Daoy (cell line): Measurements from ENCODE around the gene LKAAEAR1. TPM values are rescaled to one million over a fixed set of nuclear protein-coding genes. Genes with fewer than 3 reads are reported as not detected.
A peak's percentile ranks its signal among the peaks of the same experiment; 100 is the strongest.
"Not testable (repeated sequence)": the region's sequence is repeated elsewhere in the genome, so short reads cannot be mapped to it uniquely, and the experiment has no call there.

ENCODE experiments used
- DNase-seq: peaks from one replicate; pipeline ENCODE4 v3.0.0-alpha.2; 2015; ENCODE audit warnings: low read depth
- total RNA-seq: library from RNA; depleted of rRNA; stranded (reverse); fragments of >200 nt; shearing (Covaris generic); gene quantifications from 2 replicates; pipeline ENCODE4 v1.2.3, GENCODE V29; 2014

LKAAEAR1 gene
- total RNA-seq, 1 experiment from 2014 or later, result not detected

DNA sequence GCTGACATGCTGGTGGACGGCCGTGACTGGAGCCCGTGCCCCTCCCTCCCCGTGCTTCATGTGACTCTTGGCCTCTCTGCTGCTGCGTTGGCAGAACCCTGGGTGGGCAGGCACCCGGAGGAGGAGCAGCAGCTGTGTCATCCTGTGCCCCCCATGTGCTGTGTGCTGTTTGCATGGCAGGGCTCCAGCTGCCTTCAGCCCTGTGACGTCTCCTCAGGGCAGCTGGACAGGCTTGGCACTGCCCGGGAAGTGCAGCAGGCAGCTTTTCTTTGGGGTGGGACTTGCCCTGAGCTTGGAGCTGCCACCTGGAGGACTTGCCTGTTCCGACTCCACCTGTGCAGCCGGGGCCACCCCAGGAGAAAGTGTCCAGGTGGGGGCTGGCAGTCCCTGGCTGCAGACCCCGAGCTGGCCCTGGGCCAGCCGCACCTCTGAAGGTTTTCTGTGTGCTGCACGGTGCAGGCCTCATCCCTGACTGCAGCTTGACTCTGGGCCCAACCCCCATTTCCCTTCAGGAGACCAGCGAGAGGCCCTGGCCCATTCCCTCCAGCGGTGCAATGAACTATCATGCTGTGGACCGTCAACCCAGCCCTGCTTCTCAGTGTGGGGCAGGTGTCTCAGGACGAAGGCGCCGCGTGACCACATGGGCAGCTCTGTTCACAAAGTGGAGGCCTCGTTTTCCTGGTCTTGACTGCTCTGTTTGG is 15.0 kb upstream of the LKAAEAR1 start:
- no peak for DNase-seq

DNA sequence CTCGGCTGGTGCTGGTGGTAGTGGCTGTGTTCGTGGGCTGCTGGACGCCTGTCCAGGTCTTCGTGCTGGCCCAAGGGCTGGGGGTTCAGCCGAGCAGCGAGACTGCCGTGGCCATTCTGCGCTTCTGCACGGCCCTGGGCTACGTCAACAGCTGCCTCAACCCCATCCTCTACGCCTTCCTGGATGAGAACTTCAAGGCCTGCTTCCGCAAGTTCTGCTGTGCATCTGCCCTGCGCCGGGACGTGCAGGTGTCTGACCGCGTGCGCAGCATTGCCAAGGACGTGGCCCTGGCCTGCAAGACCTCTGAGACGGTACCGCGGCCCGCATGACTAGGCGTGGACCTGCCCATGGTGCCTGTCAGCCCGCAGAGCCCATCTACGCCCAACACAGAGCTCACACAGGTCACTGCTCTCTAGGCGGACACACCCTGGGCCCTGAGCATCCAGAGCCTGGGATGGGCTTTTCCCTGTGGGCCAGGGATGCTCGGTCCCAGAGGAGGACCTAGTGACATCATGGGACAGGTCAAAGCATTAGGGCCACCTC is 14.3 kb upstream of the LKAAEAR1 start:
- DNase-seq, result no peak

DNA sequence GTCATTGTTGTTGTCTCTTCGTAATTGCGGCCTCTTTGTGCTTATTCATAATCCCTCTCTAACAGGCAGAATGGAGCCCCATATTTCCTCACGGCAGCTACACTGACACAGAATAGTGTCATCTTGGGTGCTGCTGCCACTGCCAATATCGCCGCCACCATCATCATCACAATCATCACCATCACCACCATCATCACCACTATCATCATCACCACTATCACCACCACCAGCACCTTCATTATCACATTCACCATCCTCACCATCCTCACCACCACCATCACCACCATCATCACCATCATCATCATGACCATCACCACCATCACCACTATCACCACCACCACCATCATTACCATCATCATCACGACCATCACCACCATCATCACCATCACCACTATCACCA is 12.3 kb upstream of the LKAAEAR1 start:
- no peak for DNase-seq

DNA sequence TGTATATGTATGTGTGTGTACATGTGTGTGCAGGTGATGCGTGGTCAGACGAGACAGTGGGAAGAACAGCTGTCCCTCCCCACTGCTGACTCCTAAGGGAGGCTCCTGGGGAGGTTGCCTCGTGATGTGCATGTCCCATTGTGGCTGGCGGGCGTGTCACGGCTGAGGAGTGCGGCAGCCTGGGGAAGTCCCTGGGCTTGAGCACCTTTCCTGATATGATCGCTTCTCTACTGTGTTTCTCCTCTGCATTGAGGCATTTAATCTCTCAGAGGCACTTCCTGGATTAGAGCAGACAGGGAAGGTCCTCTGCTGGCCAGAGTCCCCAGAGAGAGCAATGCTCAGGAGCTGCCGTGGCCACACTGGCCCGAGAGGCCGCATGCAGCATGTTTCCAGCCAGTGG is 11.7 kb upstream of the LKAAEAR1 start:
- no peak for DNase-seq

DNA sequence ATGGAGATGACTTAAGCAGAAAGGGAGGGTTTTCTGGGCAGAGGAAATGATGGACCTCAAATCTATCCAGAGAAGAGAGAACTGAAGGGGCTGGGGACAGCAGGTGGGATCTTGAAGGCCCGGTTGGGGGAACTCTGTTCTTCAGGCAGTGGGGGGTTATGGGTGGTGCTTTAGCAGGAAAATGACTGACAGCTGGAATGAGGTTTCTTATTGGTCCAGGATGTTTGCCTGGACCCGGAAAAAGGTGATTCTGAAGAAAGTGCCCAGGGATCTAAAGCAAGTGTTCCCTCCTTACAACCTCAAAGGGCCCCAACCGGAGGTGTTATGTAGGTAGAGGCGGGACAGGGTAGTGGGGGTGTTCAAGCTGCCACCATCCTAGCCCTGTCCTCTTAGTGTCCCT is 11.3 kb upstream of the LKAAEAR1 start:
- DNase-seq, result no peak

DNA sequence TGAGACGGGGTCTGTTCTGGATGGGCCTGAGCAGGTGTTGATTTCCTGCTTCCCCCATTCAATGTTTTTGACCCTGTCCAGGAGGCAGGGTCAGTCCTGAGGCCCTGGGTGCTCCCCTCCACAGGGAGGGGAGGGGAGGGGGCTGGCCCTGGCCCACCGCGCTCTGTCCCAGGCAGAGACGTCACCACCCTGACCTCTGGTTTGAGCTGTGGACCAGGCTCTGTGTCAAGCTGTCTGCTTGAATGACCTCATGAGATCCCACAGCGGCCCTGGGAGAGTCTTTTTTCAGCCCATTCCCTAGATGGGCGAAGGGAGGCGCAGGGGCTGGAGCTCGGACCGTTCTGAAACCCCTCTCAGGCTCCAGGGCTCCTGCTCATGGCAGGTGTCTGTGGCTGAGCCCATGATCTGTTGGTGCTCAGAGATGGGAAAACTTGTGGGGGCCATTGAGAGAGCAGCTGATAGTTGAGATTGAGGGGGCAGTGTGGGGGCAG is 8.9 kb upstream of the LKAAEAR1 start:
- DNase-seq, result no peak

DNA sequence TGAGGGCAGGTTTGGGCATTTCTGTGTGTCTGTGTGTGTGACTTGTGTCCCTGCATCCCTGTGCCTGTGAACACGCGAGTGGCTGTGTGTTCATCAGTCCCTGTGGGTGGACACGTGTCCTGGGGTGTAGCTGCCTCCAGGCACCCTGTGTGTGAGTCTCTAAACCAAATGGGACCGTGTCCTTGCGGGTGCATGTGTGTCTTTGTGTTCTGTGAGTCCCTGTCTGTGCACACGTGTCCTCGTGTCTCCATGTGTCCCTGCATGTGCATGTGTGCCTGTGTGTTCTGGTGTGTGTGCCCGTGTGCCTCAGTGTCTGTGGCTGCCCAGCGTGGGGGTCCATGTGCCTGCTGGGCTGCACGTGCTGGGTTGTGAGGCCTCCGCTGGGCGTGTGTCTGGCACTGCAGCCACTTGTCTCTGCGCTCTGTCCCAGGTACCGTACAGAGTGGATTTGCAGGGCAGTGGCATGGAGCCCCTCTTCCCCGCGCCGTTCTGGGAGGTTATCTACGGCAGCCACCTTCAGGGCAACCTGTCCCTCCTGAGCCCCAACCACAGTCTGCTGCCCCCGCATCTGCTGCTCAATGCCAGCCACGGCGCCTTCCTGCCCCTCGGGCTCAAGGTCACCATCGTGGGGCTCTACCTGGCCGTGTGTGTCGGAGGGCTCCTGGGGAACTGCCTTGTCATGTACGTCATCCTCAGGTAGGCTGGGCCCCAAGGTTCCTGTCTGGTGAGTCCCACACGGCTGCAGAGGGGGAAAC is 8.2 kb upstream of the LKAAEAR1 start:
- DNase-seq, result no peak

DNA sequence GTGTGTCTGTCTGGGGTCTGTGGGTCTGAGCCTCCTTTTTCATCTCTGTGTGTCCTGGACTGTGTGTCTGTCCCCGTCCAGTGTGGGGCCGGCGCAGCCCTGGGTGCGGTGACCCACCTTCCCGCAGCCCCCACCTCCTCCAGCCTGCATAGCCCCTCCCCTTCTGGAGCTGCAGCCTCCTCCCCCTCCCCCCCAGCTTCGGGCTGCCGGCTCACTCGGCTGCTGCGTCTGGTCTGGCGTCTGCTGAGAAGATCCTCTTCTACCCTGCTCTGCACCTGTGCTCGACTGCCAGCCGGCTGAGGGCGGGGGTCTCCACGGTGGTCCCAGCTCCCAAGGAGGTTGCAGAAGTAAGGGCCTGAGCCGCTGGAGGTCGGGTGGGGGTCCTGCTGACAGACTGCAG is 7.6 kb upstream of the LKAAEAR1 start:
- DNase-seq, result no peak

DNA sequence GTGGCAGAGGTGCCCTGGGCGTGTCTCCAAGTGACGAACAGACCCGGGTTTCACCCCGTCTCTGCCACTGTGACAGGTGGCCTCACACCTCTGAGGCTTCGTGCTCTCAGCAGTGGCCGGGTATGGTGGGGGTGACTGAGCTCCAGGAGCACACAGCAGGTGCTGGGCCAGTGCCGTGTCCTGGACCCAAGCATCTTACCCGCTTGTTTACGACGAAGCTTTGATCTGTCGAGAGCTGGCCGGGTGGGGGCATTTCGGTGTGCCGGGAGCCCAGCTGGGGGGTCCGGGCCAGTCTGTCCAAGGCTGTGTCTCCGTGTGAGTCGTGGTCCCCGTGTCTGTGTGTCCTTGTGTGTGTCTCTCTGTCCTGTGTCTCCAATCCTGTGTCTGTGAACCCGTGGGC is 7.1 kb upstream of the LKAAEAR1 start:
- no peak for DNase-seq

DNA sequence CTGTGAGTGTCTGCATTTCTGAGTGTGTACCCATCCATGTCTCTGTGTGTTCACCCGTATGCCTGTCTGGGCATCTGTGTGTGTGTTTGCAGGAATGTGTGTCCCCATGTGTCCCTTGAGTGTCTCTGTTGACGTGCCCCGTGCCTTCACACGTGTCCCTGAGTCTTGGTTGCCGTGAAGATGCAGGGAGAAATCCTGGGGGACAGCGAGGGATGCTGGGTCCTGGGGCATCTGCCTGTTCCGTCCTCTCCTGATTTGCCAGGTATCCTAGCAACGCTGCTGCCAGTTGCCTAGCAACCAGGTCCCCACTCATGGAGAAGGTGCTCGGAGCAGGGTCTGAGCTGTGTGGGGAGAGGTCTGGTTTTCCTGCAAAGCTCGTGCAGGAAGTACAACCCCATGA is 6.0 kb upstream of the LKAAEAR1 start:
- no peak for DNase-seq

DNA sequence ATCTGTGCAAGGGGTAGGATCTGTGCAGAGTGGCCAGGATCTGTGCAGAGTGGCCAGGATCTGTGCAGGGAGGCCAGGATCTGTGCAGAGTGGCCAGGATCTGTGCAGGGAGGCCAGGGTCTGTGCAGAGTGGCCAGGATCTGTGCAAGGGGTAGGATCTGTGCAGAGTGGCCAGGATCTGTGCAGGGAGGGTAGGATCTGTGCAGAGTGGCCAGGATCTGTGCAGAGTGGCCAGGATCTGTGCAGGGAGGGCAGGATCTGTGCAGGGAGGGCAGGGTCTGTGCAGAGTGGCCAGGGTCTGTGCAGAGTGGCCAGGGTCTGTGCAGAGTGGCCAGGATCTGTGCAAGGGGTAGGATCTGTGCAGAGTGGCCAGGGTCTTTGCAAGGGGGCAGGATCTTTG is 4.4 kb upstream of the LKAAEAR1 start:
- not testable (repeated sequence) for DNase-seq

DNA sequence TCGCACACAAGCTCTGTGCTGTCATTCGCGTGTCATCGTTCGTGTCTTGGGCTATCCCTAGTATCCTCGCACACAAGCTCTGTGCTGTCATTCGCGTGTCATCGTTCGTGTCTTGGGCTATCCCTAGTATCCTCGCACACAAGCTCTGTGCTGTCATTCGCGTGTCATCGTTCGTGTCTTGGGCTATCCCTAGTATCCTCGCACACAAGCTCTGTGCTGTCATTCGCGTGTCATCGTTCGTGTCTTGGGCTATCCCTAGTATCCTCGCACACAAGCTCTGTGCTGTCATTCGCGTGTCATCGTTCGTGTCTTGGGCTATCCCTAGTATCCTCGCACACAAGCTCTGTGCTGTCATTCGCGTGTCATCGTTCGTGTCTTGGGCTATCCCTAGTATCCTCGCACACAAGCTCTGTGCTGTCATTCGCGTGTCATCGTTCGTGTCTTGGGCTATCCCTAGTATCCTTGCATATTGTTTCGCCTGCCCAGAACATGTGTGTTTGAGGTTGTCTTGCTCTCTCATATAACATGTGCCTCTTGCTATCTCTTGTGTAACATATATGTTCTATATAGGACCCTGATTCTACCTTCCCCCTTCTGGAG is 3.1 kb upstream of the LKAAEAR1 start:
- DNase-seq, result not testable (repeated sequence)

DNA sequence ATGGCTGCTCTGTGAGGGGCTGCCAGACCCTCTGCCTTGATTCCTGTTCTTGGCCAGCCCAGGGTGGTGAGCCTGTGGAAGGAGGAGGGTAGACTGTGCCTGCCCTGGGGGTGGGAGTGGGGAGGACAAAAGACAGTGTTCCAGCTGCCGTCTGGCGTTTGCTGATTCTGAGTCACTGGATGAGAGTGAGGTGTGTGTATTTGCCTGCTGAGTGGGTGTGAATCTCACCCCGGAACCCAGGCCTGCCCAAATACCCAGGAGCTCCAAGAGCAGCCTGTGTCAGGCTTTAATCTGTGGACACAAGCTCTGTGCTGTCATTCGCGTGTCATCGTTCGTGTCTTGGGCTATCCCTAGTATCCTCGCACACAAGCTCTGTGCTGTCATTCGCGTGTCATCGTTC is 2.6 kb upstream of the LKAAEAR1 start:
- DNase-seq, result no peak

DNA sequence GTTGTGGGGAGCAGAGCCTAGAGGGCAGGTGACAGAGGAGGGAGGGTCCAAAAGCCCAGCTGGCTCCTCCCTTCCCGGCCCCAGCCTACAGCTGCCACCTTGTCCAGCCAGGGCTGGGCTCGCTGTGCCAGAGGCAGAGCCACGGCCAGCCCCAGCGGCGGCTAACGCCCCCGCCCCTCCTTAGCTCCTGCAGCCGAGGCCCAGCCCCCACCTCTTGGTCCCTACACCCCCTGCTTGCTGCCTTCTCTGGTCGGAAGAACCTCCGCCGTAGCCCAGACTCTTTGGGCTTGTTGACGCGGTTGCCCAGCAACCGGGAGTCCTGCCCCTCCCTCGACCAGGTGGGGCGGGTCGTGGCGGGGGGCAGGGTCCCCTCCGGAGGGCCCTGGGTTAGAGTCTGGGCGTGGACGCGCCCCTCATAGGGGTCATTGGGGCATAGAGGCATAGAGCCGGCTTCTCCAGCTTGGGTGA is 521 bp upstream of the LKAAEAR1 start:
- DNase-seq, result no peak

DNA sequence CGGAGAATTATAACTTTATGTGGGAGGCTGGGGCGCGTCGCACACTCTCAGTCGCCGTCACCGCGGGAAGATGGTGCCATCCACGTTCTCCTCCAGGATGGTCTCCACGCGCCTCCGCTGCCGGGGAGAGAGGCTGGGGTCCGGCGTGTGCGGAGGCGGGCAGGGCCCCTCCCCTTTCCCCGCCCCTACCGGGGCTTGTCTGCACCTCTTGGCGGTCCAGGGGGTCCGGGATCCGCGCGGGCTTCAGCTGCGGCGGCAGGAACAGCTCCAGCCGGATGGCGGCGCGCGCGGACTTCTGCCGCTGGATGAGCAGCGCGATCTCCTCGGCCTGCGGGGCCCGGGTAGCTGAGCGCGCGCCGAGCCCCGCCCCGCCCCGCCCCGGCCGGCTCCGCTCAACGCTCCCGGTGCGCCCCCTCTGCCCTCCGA is 807 bp downstream of the LKAAEAR1 start:
- peak; percentile 87 for DNase-seq

DNA sequence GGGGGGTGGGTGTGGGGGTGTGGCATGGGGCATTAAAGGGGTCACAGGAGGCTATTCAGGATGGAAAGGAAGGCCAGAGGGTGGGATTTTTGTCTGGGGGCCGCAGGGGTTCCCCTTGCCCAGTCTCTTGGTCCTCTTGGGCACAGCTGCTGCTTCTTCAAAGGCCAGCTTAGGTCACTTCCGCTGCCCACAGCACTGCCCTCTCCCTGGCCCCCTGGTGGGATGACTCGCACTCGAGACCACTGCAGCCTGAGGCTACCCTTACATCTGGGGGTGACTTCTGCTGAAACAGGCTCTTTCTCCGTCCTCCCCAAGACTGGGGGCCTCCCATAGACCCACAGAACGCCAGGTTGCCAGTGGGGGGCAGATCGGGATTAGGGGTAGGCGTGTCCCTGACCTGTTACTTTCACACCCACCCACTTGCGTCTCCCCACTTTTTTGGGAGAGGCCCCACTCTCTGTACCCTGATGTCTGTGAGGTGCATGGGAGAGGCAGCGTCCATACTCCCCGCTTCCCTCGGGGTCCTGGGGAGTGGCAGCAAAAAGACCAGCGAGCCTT is 1.3 kb downstream of the LKAAEAR1 start:
- DNase-seq, result peak; percentile 33

DNA sequence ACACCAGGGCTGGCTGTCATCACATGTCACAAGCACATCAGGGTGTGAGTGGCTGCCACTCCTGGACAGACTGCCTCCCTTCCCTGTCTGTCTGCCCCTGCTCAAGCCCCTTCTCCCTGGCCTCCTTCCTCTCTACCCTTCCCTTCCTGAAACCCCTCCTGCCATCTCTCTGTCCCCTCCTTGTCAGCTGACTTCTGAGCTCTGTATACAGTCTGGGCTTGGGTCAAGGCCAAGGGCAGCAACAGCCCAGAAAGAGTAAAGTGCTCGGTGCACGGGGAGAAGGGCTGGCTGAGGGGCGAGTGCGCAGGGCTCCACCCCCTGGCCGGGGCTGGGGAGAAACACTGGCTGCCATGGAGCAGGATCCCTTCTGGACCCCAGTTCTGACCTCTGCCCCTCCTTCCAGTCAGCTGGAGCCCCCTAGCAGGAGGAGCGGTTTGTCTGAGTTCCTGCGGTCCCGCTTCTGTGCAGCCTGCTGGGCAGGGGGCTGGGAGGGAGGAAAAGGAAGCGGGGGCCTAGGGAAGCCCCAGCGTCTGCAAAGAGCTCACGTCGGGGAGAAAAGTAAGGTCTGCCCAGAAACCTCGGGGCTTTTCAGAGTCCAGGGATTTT is 2.0 kb downstream of the LKAAEAR1 start:
- no peak for DNase-seq

DNA sequence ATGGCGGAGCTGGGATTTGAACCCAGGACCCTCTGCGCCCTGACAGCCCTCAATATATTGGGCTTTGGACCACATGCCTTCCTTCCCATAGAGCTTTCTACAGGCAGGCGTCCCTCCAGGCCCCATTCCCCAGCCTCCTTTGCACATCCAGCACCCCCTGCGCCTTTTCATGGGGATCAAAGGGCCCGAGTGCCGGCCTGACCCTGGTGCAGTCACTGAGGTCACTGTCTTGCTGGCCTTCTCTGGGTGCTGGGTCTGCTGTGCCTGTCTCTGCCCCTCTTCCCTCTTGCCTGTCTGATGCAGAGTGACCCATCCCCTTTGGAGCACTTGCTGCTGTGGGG is 2.6 kb downstream of the LKAAEAR1 start:
- DNase-seq, result no peak

DNA sequence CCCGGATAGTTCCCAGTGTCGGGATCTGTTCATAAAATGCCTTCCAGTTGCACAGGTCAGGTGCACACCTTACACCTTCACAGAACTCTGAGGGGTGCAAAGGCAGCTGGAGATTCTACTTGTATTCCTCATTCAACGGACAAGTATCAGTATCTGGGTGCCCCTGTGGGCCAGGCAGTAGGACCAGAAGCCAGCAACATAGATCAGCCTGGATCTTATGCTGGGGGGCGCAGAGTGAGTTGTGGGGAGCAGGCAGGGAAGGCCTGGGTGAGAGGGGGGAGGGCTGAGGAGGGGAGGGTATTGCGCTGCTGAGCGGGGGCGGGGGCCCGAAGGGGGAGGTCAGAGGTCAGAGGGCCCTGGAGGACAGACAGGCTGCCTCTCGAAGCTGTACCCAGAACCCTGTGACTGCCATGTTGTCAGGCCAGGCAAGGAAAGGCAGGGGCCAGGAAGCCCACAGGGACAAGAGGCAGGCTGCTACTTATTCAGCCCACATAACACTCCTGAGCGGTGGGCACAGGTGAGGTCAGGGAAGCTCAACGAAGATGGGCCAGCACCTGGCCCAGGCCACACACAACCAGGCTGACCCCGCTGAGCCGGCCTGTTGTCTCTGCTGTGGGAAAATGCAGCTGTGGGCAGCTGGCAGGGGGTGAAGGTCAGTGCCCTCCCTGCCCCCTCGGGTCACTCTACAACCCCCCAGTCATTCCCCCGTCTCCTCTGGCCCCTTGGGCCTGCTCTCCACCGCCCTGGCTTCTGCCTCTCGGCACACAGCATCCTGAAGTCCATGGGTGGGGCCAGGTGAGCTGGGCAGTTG is 3.2 kb downstream of the LKAAEAR1 start:
- no peak for DNase-seq

DNA sequence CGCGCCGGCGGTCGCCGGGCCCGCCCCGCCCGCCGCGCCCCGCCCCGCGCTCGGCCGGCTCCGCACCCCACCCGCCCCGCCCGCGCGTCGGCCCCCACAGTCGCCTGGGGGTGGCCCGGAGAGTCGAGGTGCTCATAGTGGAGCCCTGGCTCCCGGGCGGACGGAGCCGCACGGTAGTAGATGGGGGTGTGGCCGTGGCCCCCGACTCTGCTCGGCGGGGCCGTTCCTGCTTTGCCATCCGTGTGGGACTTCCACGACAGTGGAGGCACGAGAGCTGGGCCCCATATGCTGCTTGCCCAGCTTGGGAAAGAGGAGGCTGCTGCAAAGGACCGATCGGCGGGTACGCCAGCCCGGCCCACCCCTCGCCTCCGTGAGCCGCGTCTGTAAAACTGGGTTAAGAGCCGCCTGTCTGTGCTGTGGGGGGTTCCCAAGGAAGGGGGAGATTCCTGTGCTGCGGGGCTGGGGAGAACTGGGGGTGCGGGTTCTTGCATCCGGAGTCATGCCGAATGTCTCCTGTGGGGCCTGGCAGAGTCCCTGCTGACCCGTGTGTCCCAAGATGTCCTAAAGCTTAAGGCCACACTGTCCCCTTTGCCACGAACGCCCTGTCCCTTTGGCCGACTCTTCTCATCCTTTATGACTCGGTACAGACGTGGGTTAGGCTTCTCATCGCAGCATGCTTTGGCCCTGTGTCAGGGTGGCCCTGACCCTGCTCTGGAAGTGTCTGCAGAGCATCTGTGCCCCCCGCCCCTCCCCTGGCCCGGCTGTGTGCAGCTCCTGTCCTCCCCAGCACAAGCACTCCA is 4.0 kb downstream of the LKAAEAR1 start, which contains the start of gene OPRL1:
OPRL1 (plus strand) TSS at position 70 of the 800 bp plus-strand sequence. CDS start 12,639 bp downstream, outside the sequence.
- peak; percentile 38 for DNase-seq
